NCI-H1694 (cell line): ENCODE data around the gene ANKS1A.

ENCODE experiments used
- DNase-seq: peaks from one replicate; lab custom pipeline; 2025; lab: John Stamatoyannopoulos, UW

Gene ANKS1A

GRCh38 chr6:35057449-35058357 lies 168.6 kb downstream of the ANKS1A start:
- DNase-seq, result peak; percentile 52

- DNase-seq, result no peak
These were observed 169.3 kb downstream of the ANKS1A start for GRCh38 chr6:35058358-35058675.

GRCh38 chr6:35058865-35059522 lies 169.9 kb downstream of the ANKS1A start:
- DNase-seq, result no peak

GRCh38 chr6:35059596-35060345 lies 170.7 kb downstream of the ANKS1A start:
- no peak for DNase-seq

- DNase-seq, result no peak
These were observed 172.1 kb downstream of the ANKS1A start for GRCh38 chr6:35061102-35061615.

GRCh38 chr6:35061651-35062410 lies 172.8 kb downstream of the ANKS1A start:
- DNase-seq, result no peak

GRCh38 chr6:35062676-35063574 lies 173.9 kb downstream of the ANKS1A start:
- no peak for DNase-seq

GRCh38 chr6:35063701-35064280 lies 174.7 kb downstream of the ANKS1A start:
- no peak for DNase-seq

- DNase-seq, result no peak
These were observed 175.2 kb downstream of the ANKS1A start for GRCh38 chr6:35064290-35064689.

GRCh38 chr6:35064757-35065440 lies 175.8 kb downstream of the ANKS1A start:
- DNase-seq, result no peak

GRCh38 chr6:35065441-35065800 lies 176.4 kb downstream of the ANKS1A start:
- DNase-seq, result no peak

GRCh38 chr6:35065870-35066269 lies 176.8 kb downstream of the ANKS1A start:
- DNase-seq, result no peak

- no peak for DNase-seq
These were observed 178.2 kb downstream of the ANKS1A start for GRCh38 chr6:35067234-35067633.

- DNase-seq, result no peak
These were observed 179.2 kb downstream of the ANKS1A start for GRCh38 chr6:35068206-35068605.

- no peak for DNase-seq
These were observed 179.6 kb downstream of the ANKS1A start for GRCh38 chr6:35068644-35069043.

- DNase-seq, result no peak
These were observed 180.2 kb downstream of the ANKS1A start for GRCh38 chr6:35069262-35069661.

- no peak for DNase-seq
These were observed 181.1 kb downstream of the ANKS1A start for GRCh38 chr6:35070111-35070510.

- no peak for DNase-seq
These were observed 182.4 kb downstream of the ANKS1A start for GRCh38 chr6:35071347-35071994.

- no peak for DNase-seq
These were observed 183.1 kb downstream of the ANKS1A start for GRCh38 chr6:35072051-35072697.
